BJ (cell line): ENCODE data around the gene TUBA8. TPM values are rescaled to one million over a fixed set of nuclear protein-coding genes. Genes with fewer than 3 reads are reported as not detected.
"Not testable (repeated sequence)": the region's sequence is repeated elsewhere in the genome, so short reads cannot be mapped to it uniquely, and the experiment has no call there.

Source experiments
- CTCF ChIA-PET: fragments of 350-600 bp; formaldehyde crosslinking; extraction: SDS; loops from one replicate; lab custom pipeline; 2021; ENCODE audit warnings: antibody characterized with exemption, inconsistent platforms; lab: Yijun Ruan, JAX
- POLR2A ChIA-PET: fragments of 300-600 bp; sonication (Branson Sonifier 250); formaldehyde crosslinking; extraction: SDS; loops from one replicate; lab custom pipeline; 2021; ENCODE audit warnings: antibody characterized with exemption; lab: Charles Lee
- DNase-seq: peaks from one replicate; pipeline ENCODE4 v3.0.0-alpha.2; 2011; ENCODE audit warnings: low read depth
- H3K27me3 ChIP-seq: 2 replicates; pipeline ENCODE4 v1.6.0; 2011; ENCODE audit warnings: low read length; ENCODE audit not compliant: control insufficient read depth, insufficient read depth
- H3K36me3 ChIP-seq: 2 replicates; pipeline ENCODE4 v1.5.1; 2011; ENCODE audit warnings: low read length; ENCODE audit not compliant: control insufficient read depth, insufficient read depth
- H3K4me3 ChIP-seq: 2 replicates; pipeline ENCODE4 v1.5.1; 2011; ENCODE audit warnings: low read depth, mild to moderate bottlenecking, control low read depth, low read length
- polyA plus RNA-seq: library from polyadenylated mRNA; depleted of rRNA; stranded (reverse); fragments of >200 nt; gene quantifications from 2 replicates; pipeline ENCODE4 v1.2.3, GENCODE V29; 2011
- TF ChIP-seq, protein P1 (sequence below): IDR thresholded peaks from 2 replicates; pipeline ENCODE4 v1.5.1; 2011; ENCODE audit warnings: low read depth, mild to moderate bottlenecking, control low read depth, inconsistent platforms, low read length, moderate library complexity; ENCODE audit not compliant: insufficient read depth

The TUBA8 gene
- polyA plus RNA-seq, 1 experiment = 1.3 TPM

DNA sequence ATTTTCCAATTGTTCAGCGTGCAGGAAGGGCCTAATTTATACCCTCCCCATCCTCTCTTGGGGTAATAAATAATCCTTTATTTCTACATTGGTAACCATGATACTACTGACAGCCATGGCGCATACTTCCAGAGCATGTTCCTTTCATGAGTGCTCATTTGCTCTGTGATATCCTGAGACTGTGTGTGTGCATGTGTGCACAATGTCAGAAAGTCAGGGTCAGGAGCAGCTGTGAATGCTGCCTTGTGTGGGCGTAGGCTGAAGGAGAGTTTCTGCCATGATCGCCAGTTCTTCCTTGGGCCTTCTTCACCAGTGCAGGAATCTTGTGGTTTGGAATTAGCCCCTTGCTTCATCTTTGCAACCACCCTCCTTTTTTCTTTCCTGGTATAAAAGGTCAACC lies 10.2 kb downstream of the TUBA8 start:
- ChIA-PET CTCF (no interaction called here), POLR2A (no interaction called here)
- no peaks in the 10 kb centered on the region for H3K36me3 ChIP-seq
- DNase-seq = no peak
- H3K4me3 ChIP-seq = no peak overlapping the region
- TF ChIP-seq, protein P1, sequence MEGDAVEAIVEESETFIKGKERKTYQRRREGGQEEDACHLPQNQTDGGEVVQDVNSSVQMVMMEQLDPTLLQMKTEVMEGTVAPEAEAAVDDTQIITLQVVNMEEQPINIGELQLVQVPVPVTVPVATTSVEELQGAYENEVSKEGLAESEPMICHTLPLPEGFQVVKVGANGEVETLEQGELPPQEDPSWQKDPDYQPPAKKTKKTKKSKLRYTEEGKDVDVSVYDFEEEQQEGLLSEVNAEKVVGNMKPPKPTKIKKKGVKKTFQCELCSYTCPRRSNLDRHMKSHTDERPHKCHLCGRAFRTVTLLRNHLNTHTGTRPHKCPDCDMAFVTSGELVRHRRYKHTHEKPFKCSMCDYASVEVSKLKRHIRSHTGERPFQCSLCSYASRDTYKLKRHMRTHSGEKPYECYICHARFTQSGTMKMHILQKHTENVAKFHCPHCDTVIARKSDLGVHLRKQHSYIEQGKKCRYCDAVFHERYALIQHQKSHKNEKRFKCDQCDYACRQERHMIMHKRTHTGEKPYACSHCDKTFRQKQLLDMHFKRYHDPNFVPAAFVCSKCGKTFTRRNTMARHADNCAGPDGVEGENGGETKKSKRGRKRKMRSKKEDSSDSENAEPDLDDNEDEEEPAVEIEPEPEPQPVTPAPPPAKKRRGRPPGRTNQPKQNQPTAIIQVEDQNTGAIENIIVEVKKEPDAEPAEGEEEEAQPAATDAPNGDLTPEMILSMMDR = no peak
- no peaks in the 10 kb centered on the region for H3K27me3 ChIP-seq

- Histone ChIP-seq H3K27me3 (no peaks in the 10 kb centered on the region), H3K36me3 (no peaks in the 10 kb centered on the region; the same call in 1 of the 2 replicates), H3K4me3 (no peak overlapping the region)
- ChIA-PET POLR2A (no interaction called here), CTCF (no interaction called here)
- DNase-seq = no peak
- TF ChIP-seq, protein P1 = no peak
Observed at GRCh38 chr22:18121506-18121905, 10.9 kb downstream of the TUBA8 start.

DNA sequence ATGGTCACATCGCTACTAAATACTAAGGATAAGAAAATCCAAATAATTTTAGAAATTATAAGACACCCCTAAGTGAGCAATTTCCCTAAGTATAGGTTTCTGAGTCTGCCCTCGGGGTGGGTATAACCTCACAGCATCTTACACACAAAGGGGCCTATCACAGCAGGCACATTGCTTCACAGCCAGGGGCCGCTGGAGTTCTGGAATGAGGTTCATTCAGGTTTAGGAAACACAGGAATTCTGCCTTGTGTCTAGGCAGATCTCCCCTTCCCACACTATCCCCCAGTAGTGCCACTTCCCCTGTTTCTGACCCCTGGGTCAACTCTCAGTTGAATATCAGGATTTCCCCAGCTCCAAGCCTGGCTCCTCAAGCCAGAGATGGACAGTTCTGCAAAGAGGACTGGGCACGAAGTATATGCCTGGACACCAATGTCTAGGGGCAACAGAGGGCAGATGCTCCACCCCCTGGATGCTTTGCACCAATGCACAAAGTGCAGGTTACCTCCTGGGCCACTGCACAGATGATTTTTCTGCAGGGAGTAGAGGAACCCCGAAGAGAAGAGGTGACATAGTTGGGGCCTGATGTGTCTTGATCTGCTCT lies 11.4 kb downstream of the TUBA8 start:
- no peak overlapping the region for H3K4me3 ChIP-seq
- no peak for DNase-seq
- no peaks in the 10 kb centered on the region for H3K27me3 ChIP-seq
- ChIA-PET CTCF (no interaction called here), POLR2A (no interaction called here)
- no peaks in the 10 kb centered on the region; the same call in 1 of the 2 replicates for H3K36me3 ChIP-seq
- TF ChIP-seq, protein P1 = no peak

DNA sequence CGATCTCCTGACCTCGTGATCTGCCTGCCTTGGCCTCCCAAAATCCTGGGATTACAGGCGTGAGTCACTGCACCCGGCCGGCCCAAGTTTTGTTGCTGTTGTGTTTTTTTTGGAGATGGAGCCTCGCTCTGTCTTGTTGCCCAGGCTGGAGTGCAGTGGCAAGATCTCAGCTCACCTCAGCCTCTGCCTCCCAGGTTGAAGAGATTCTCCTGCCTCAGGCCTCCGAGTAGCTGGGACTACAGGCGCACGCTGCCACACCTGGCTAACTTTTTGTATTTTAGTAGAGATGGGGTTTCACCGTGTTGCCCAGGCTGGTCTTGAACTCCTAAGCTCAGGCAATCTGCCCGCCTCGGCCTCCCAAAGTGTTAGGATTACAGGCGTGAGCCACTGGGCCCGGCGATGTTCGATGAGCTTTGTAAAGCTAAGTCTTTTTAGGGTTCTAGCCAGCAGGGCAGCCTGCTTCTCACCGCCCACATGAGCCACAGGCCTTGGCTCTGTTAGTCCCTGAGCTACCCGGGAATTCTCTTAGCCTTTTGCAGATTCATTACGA lies 12.9 kb downstream of the TUBA8 start:
- POLR2A ChIA-PET, H3K4me3 ChIP-seq, CTCF ChIA-PET: not testable (repeated sequence)

GRCh38 chr22:18126606-18127005 lies 16.0 kb downstream of the TUBA8 start:
- POLR2A ChIA-PET = no interaction called here
- TF ChIP-seq, protein P1 = no peak
- CTCF ChIA-PET = no interaction called here

More for the DNA sequence above, 12.9 kb downstream of the TUBA8 start:
- H3K36me3 ChIP-seq, H3K27me3 ChIP-seq, DNase-seq: not testable (repeated sequence)

DNA sequence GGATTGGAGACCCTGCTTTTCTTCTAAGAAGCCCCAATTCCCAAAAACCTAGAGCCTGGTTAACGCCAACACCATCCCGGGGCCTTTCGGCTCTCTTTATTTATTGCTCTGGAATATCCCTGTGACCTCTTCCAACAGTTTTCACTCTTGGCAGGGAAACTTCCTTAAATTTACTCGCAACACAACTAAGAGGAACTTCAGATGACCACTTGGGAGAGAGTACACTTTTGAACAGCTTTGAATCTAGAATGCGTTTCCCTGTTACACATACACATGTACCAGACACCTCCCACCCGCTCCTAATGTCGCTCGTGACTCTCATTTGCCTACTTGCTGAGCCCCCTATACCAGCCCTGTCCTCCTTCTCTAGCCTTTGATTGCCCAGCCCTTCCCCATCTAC lies 19.4 kb downstream of the TUBA8 start:
- POLR2A ChIA-PET = no interaction called here
- no peaks in the 10 kb centered on the region for H3K27me3 ChIP-seq
- no peak overlapping the region for H3K4me3 ChIP-seq
- no peaks in the 10 kb centered on the region; the same call in 1 of the 2 replicates for H3K36me3 ChIP-seq
- TF ChIP-seq, protein P1 = no peak
- CTCF ChIA-PET = interaction anchor here (1.3 kb wide), 1 partner anchor 54 kb away, joined by 3 read pairs; no protein-coding TSS in a partner anchor
- DNase-seq = no peak

More at GRCh38 chr22:18126606-18127005, 16.0 kb downstream of the TUBA8 start:
- Histone ChIP-seq H3K4me3 (no peak overlapping the region), H3K27me3 (no peaks in the 10 kb centered on the region), H3K36me3 (no peaks in the 10 kb centered on the region; the same call in 1 of the 2 replicates)
- DNase-seq = no peak
